ENCODE results near the gene NUDT16L1. TPM values are rescaled to one million over a fixed set of nuclear protein-coding genes. Genes with fewer than 3 reads are reported as not detected.

NUDT16L1 gene
- total RNA-seq, 1 donor from 2014 or later, result 36.7 TPM

- peaks cover 13% of the 10 kb centered on the region for H3K36me3 Mint-ChIP-seq
- no peak for TF ChIP-seq CTCF (conservative IDR thresholded peaks at IDR 0.05)
- no peak overlapping the region for H3K4me3 Mint-ChIP-seq
- H3K4me1 Mint-ChIP-seq (ENCODE audit: unreplicated experiment), result peaks cover 6% of the 10 kb centered on the region
- H3K27ac Mint-ChIP-seq, result no peak overlapping the region
- no peaks in the 10 kb centered on the region for H3K27me3 Mint-ChIP-seq
- H3K9me3 Mint-ChIP-seq, result no peaks in the 10 kb centered on the region
- DNase-seq (ENCODE audit: extremely low spot score, unreplicated experiment), result no peak
Observed at GRCh38 chr16:4704491-4704890, 11.1 kb downstream of the NUDT16L1 start.

- no peaks in the 10 kb centered on the region for H3K27me3 Mint-ChIP-seq
- no peaks in the 10 kb centered on the region for H3K9me3 Mint-ChIP-seq
- peaks cover 6% of the 10 kb centered on the region for H3K4me1 Mint-ChIP-seq (ENCODE audit: unreplicated experiment)
- no peak overlapping the region for H3K4me3 Mint-ChIP-seq
- no peak for TF ChIP-seq CTCF (conservative IDR thresholded peaks at IDR 0.05)
- DNase-seq (ENCODE audit: extremely low spot score, unreplicated experiment), result no peak
- H3K27ac Mint-ChIP-seq, result no peak overlapping the region
- H3K36me3 Mint-ChIP-seq, result peaks cover 14% of the 10 kb centered on the region
Observed at GRCh38 chr16:4704913-4705312, 11.6 kb downstream of the NUDT16L1 start.

- Mint-ChIP-seq H3K4me1 (ENCODE audit: unreplicated experiment) (peaks cover 6% of the 10 kb centered on the region), H3K4me3 (no peak overlapping the region), H3K36me3 (peaks cover 18% of the 10 kb centered on the region), H3K27me3 (no peaks in the 10 kb centered on the region), H3K27ac (peak overlapping the region; percentile 42), H3K9me3 (no peaks in the 10 kb centered on the region)
- DNase-seq (ENCODE audit: extremely low spot score, unreplicated experiment), result no peak
- TF ChIP-seq CTCF (conservative IDR thresholded peaks at IDR 0.05), result no peak
Observed at GRCh38 chr16:4706871-4707270, 13.5 kb downstream of the NUDT16L1 start.

GRCh38 chr16:4709481-4709880, 16.1 kb downstream of the NUDT16L1 start:
- Mint-ChIP-seq H3K36me3 (peaks cover 26% of the 10 kb centered on the region), H3K4me3 (no peak overlapping the region), H3K4me1 (ENCODE audit: unreplicated experiment) (peaks cover 6% of the 10 kb centered on the region), H3K9me3 (no peaks in the 10 kb centered on the region), H3K27me3 (no peaks in the 10 kb centered on the region), H3K27ac (no peak overlapping the region)
- no peak for DNase-seq (ENCODE audit: extremely low spot score, unreplicated experiment)
- no peak for TF ChIP-seq CTCF (conservative IDR thresholded peaks at IDR 0.05)

- H3K36me3 Mint-ChIP-seq, result peaks cover 15% of the 10 kb centered on the region
- no peak for DNase-seq (ENCODE audit: extremely low spot score, unreplicated experiment)
- no peaks in the 10 kb centered on the region for H3K27me3 Mint-ChIP-seq
- no peaks in the 10 kb centered on the region for H3K4me1 Mint-ChIP-seq (ENCODE audit: unreplicated experiment)
- H3K27ac Mint-ChIP-seq, result no peak overlapping the region
- no peak overlapping the region for H3K4me3 Mint-ChIP-seq
- no peaks in the 10 kb centered on the region for H3K9me3 Mint-ChIP-seq
- TF ChIP-seq CTCF (conservative IDR thresholded peaks at IDR 0.05), result no peak
Observed at GRCh38 chr16:4713663-4714501, 20.5 kb downstream of the NUDT16L1 start.

All from type B pancreatic cell (in vitro differentiated cells).